K562 (cell line): Measurements from ENCODE around the gene PRKAR1B. TPM values are rescaled to one million over a fixed set of nuclear protein-coding genes. Genes with fewer than 3 reads are reported as not detected.

Source experiments
- ATAC-seq: fragments of 200-7000 bp; cut with Tn5 transposase; 3 replicates; pipeline ENCODE4 v1.9.1; 2020; ENCODE audit warnings: moderate library complexity
- BruUV-seq: library from RNA; stranded (reverse); fragments of 400-500 nt; replicated peaks from 2 replicates; lab custom pipeline; 2021; lab: Mats Ljungman, UMichigan
- CTCF ChIA-PET: fragments of 300-600 bp; formaldehyde crosslinking; extraction: SDS; loops from one replicate; lab custom pipeline; 2021; ENCODE audit warnings: low intra/inter-chr PET ratio; lab: Yijun Ruan, JAX
- POLR2A ChIA-PET: fragments of 300-600, 350-650 bp; sonication (Branson Sonifier 250); formaldehyde crosslinking; extraction: SDS; loops from one replicate; lab custom pipeline; 2021; ENCODE audit warnings: antibody characterized with exemption, inconsistent platforms; lab: Yijun Ruan, JAX
- DNase-seq, 4 experiments: peaks; one replicate each; pipeline versions ENCODE4 v3.0.0 to v3.0.0-alpha.2; 2011 to 2018; ENCODE audit warnings: low spot score in 3 of 4, mixed read lengths in 3 of 4; ENCODE audit errors: extremely low read depth in 1 of 4
- FAIRE-seq: peaks from 2 replicates; lab custom pipeline; 2011; peaks lifted over from hg19 to GRCh38; lab: Jason Lieb, UNC
- H2AFZ ChIP-seq: 2 replicates; pipeline ENCODE4 v1.6.0; 2011; ENCODE audit warnings: low read depth, low read length, control low read depth, inconsistent platforms
- H3K27ac ChIP-seq: fragments of 200-600 bp; 3 replicates; pipeline ENCODE4 v1.8.0; 2011; ENCODE audit warnings: low read depth, mild to moderate bottlenecking, control low read depth, inconsistent platforms, low read length, moderate library complexity, mixed read lengths; ENCODE audit errors: extremely low read depth
- H3K27me3 ChIP-seq, 2 experiments: fragments of 300-600 bp in 1 of 2; 2 replicates in 1 of 2; 3 replicates in 1 of 2; pipeline versions ENCODE4 v1.6.0 to v1.8.0; 2011; ENCODE audit warnings: inconsistent platforms in 2 of 2, low read length in 2 of 2, mild to moderate bottlenecking in 1 of 2, mixed read lengths in 1 of 2, moderate library complexity in 1 of 2; ENCODE audit not compliant: control insufficient read depth in 2 of 2, insufficient read depth in 2 of 2
- H3K36me3 ChIP-seq: fragments of 300-600 bp; 3 replicates; pipeline ENCODE4 v1.8.0; 2011; ENCODE audit warnings: mild to moderate bottlenecking, low read length, inconsistent platforms; ENCODE audit not compliant: control insufficient read depth, insufficient read depth
- H3K4me1 ChIP-seq, 2 experiments: fragments of 200-600 bp in 1 of 2; replicated peaks in 1 of 2; 2 replicates in 1 of 2; 3 replicates in 1 of 2; pipeline versions ENCODE4 v1.5.1 to v1.8.0; 2011; ENCODE audit warnings: inconsistent platforms in 2 of 2, low read length in 2 of 2, mild to moderate bottlenecking in 1 of 2, mixed read lengths in 1 of 2, moderate library complexity in 1 of 2; ENCODE audit not compliant: control insufficient read depth in 2 of 2, insufficient read depth in 2 of 2
- H3K4me2 ChIP-seq: 2 replicates; pipeline ENCODE4 v1.6.1; 2011; ENCODE audit warnings: low read length, control low read depth, inconsistent platforms, mixed read lengths; ENCODE audit not compliant: insufficient read depth
- H3K4me3 ChIP-seq: fragments of 200-600 bp; sonication (generic), shearing (Covaris generic); 2 replicates; pipeline ENCODE4 v1.5.1; 2016; ENCODE audit warnings: control low read depth, inconsistent platforms
- H3K79me2 ChIP-seq: fragments of 200-600 bp; 3 replicates; pipeline ENCODE4 v1.8.0; 2011; ENCODE audit warnings: low read length, inconsistent platforms; ENCODE audit not compliant: control insufficient read depth, insufficient read depth
- H3K9ac ChIP-seq, 2 experiments: 2 replicates each; pipeline versions ENCODE4 v1.6.0 to v1.6.1; 2011; ENCODE audit warnings: low read depth in 2 of 2, low read length in 2 of 2, control low read depth in 1 of 2, inconsistent platforms in 1 of 2, mild to moderate bottlenecking in 1 of 2, mixed read lengths in 1 of 2; ENCODE audit not compliant: insufficient read depth in 1 of 2
- H3K9me1 ChIP-seq: one replicate; pipeline ENCODE4 v1.6.0; 2011; ENCODE audit warnings: inconsistent platforms, mild to moderate bottlenecking, low read length, moderate library complexity; ENCODE audit not compliant: control insufficient read depth, insufficient read depth
- H3K9me3 ChIP-seq: replicated peaks from 2 replicates; pipeline ENCODE4 v1.5.1; 2011; ENCODE audit warnings: low read depth, low read length, inconsistent platforms; ENCODE audit not compliant: control insufficient read depth, insufficient read depth
- H4K20me1 ChIP-seq: replicated peaks from 2 replicates; pipeline ENCODE4 v1.6.1; 2011; ENCODE audit warnings: low read length, inconsistent platforms, mixed read lengths; ENCODE audit not compliant: control insufficient read depth, insufficient read depth
- ATF1 ChIP-seq, 2 experiments: fragments of 450-650 bp in 1 of 2; IDR thresholded peaks; 2 replicates each; pipeline ENCODE4 v1.6.1; 2016; ENCODE audit warnings: missing compliant biosample characterization in 1 of 2, missing genetic modification characterization in 1 of 2
- HDAC2 ChIP-seq: fragments of 450-650 bp; IDR thresholded peaks from 2 replicates; pipeline ENCODE4 v1.6.1; 2016; ENCODE audit warnings: mild to moderate bottlenecking
- MAFG ChIP-seq: fragments of 450-650 bp; conservative IDR thresholded peaks from 2 replicates; pipeline ENCODE4 v1.6.1; 2016; ENCODE audit warnings: missing genetic modification characterization, missing compliant biosample characterization
- RREB1 ChIP-seq: fragments of 250-450 bp; sonication (Bioruptor Pico); IDR thresholded peaks from 2 replicates; pipeline ENCODE4 v1.4.0; 2020
- TAF1 ChIP-seq: IDR thresholded peaks from 2 replicates; pipeline ENCODE4 v1.6.1; 2011; ENCODE audit warnings: mild to moderate bottlenecking, low read length, moderate library complexity; ENCODE audit not compliant: insufficient read depth, control insufficient read depth, severe bottlenecking; ENCODE audit errors: extremely low read depth
- TBP ChIP-seq: optimal IDR thresholded peaks from 2 replicates; pipeline ENCODE3; 2011; ENCODE audit warnings: low read depth, low read length, improper control_type of control experiment
- TCF15 ChIP-seq: fragments of 250-450 bp; sonication (Bioruptor Pico); IDR thresholded peaks from 2 replicates; pipeline ENCODE4 v1.8.0; 2022; ENCODE audit warnings: moderate library complexity, mild to moderate bottlenecking, inconsistent platforms
- UBTF ChIP-seq, 2 experiments: IDR thresholded peaks; 2 replicates each; pipeline ENCODE4 v1.6.1; 2012; ENCODE audit warnings: improper control_type of control experiment in 2 of 2, low read depth in 2 of 2, low read length in 2 of 2, borderline replicate concordance in 1 of 2
- ZNF561 ChIP-seq: fragments of 450-650 bp; formaldehyde crosslinking; conservative IDR thresholded peaks from 2 replicates; pipeline ENCODE4 v1.4.0; 2020; ENCODE audit warnings: mild to moderate bottlenecking, moderate library complexity
- ZNF696 ChIP-seq: fragments of 250-450 bp; sonication (Bioruptor Pico); conservative IDR thresholded peaks from 2 replicates; pipeline ENCODE4 v1.4.0; 2020; ENCODE audit warnings: mild to moderate bottlenecking, moderate library complexity
- WGBS: fragments of 100-300 bp; shearing (Covaris generic); methylation state at CpG from one replicate; pipeline ENCODE4 v1.1.6; 2016; ENCODE audit warnings: low coverage, mixed read lengths; ENCODE audit not compliant: insufficient coverage; ENCODE audit errors: missing lambda C conversion rate; 5-methylcytosine and 5-hydroxymethylcytosine counted together
- in situ Hi-C: fragments of 300-500 bp; cut with MboI; formaldehyde crosslinking; loops from 4 replicates; pipeline ENCODE4 v1.15.0; 2018; ENCODE audit warnings: inconsistent platforms, mixed read lengths
- intact Hi-C: fragments of 100-400 bp; cut with micrococcal nuclease; formaldehyde crosslinking; loops from 2 replicates; pipeline ENCODE4 v1.14.2; 2022
- polyA plus RNA-seq, 8 experiments: library from polyadenylated mRNA; depleted of rRNA in 4 of 8; stranded (reverse) in 5 of 8; unstranded in 3 of 8; fragments of >200 nt; fragmentation: Nextera tagmentation in 2 of 8; fragmentation: Illumina TruSeq in 1 of 8; extraction: Ambion mirVana in 2 of 8; extraction: Trizol in 1 of 8; gene quantifications; 2 replicates each; pipeline versions ENCODE4 v1.2.1 to v1.2.3, GENCODE V29; 2011 to 2014; ENCODE audit warnings: inconsistent platforms in 1 of 8, missing spikeins in 1 of 8
- total RNA-seq, 7 experiments: library from RNA; depleted of rRNA in 6 of 7; stranded (reverse); fragments of >200 nt in 6 of 7; fragmentation: Illumina TruSeq in 2 of 7; extraction: Trizol in 2 of 7; gene quantifications; 2 replicates each; pipeline versions ENCODE4 v1.2.1 to v1.2.3, GENCODE V29; 2011 to 2021; ENCODE audit warnings: low replicate concordance in 1 of 7

PRKAR1B gene
- total and polyA plus RNA-seq, 9 of the 15 experiments (the other 6 are each of a cell fraction or from before 2014, with no cell fraction given), result 0.99 to 30.5 (median 12.7) TPM

- FAIRE-seq (peak; percentile 94), DNase-seq (peak; percentile 66 to 87 (median 74)), ATAC-seq (peak; percentile 76)
- Histone ChIP-seq H3K79me2 (peaks cover 7% of the 10 kb centered on the region; the same call in 1 of the 3 replicates), H3K4me2 (peak overlapping the region; percentile 32), H3K4me1 (peaks cover 9 to 65% of the 10 kb centered on the region in 2 experiments), H4K20me1 (no peaks in the 10 kb centered on the region), H3K36me3 (no peaks in the 10 kb centered on the region), H3K9me3 (no peaks in the 10 kb centered on the region), H3K27ac (peak overlapping the region; percentile 17; the same call in 1 of the 3 replicates), H3K9ac (peak overlapping the region in 1 of 2 experiments; percentile 87; a peak in 2 of 4 replicates), H3K9me1 (no peaks in the 10 kb centered on the region), H2AFZ (peak overlapping the region; percentile 74), H3K27me3 (peaks cover 0 to 12% of the 10 kb centered on the region in 2 experiments; a peak in 2 of 5 replicates), H3K4me3 (peak overlapping the region; percentile 26)
- CTCF ChIA-PET, result no interaction called here
- intact Hi-C loops (loop anchor here (5.0 kb wide), 1 partner anchor 80 kb away; no protein-coding TSS in a partner anchor), in situ Hi-C loops (loop anchor here (5.0 kb wide), 1 partner anchor 190 kb away; no protein-coding TSS in a partner anchor)
- POLR2A ChIA-PET, result interaction anchor here (0.7 kb wide), 1 partner anchor 328 kb away, joined by 3 read pairs; no protein-coding TSS in a partner anchor
- no TSS peak for BruUV-seq
- WGBS, result 5% methylated on average over 41 of the region's 91 CpGs
- TF ChIP-seq ATF1 (CRISPR knock-in tag; IDR thresholded peaks at IDR 0.05) (no peak), ATF1 (tag; IDR thresholded peaks at IDR 0.05) (peak; percentile 23; the same call in 1 of the 2 replicates), ZNF696 (CRISPR knock-in tag) (no peak), TCF15 (CRISPR knock-in tag) (no peak), ZNF561 (CRISPR knock-in tag) (no peak), RREB1 (no peak), UBTF (IDR thresholded peaks at IDR 0.05; ENCODE audit: borderline replicate concordance in 1 of 2, low read depth in 2 of 2, low read length in 2 of 2) (0 out of 4 replicates have a peak, but pooled peaks of 1 of the 2 experiments have one; percentile 61), TBP (no peak), MAFG (tag) (no peak), HDAC2 (peak; percentile 16; the same call in 1 of the 2 replicates), TAF1 (peak; percentile 15)
These were observed 204.8 kb downstream of the PRKAR1B start for GRCh38 chr7:522071-522950.
